Measurements from ENCODE around the gene SYCP2. TPM values are rescaled to one million over a fixed set of nuclear protein-coding genes. Genes with fewer than 3 reads are reported as not detected.
A peak's percentile ranks its signal among the peaks of the same experiment; 100 is the strongest.
"Not testable (repeated sequence)": the region's sequence is repeated elsewhere in the genome, so short reads cannot be mapped to it uniquely, and the experiment has no call there.

The SYCP2 gene
- total RNA-seq, 6 experiments from 2014 or later = 0.23 to 1.1 (median 0.56) TPM

DNA sequence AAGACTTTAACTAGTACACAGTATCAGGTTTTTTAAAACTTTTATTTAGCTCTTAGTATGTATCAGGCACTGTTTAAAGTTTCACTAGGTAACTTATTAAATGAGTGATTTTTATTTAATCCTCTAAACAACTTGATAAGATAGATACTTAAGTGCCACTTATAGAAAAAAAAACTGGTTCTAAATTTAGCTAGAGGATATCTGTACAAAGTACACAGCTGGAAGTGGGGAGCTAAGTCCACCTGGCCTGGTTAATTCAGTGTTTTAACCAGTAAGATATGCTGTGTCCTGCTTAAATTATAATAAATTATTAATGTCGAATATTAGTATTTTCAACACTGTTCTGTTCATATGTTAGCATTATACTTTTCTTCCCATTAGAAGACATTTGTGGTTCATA, 37.5 kb downstream of the SYCP2 start:
- TF ChIP-seq, protein P1, sequence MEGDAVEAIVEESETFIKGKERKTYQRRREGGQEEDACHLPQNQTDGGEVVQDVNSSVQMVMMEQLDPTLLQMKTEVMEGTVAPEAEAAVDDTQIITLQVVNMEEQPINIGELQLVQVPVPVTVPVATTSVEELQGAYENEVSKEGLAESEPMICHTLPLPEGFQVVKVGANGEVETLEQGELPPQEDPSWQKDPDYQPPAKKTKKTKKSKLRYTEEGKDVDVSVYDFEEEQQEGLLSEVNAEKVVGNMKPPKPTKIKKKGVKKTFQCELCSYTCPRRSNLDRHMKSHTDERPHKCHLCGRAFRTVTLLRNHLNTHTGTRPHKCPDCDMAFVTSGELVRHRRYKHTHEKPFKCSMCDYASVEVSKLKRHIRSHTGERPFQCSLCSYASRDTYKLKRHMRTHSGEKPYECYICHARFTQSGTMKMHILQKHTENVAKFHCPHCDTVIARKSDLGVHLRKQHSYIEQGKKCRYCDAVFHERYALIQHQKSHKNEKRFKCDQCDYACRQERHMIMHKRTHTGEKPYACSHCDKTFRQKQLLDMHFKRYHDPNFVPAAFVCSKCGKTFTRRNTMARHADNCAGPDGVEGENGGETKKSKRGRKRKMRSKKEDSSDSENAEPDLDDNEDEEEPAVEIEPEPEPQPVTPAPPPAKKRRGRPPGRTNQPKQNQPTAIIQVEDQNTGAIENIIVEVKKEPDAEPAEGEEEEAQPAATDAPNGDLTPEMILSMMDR (IDR thresholded peaks at IDR 0.05) = no peak
- H3K4me1 Mint-ChIP-seq (ENCODE audit: low read depth) = no peaks in the 10 kb centered on the region
- H3K27ac Mint-ChIP-seq = no peak overlapping the region
- H3K4me3 Mint-ChIP-seq = no peak overlapping the region
- H3K36me3 Mint-ChIP-seq (ENCODE audit: low read depth) = no peaks in the 10 kb centered on the region
- no peak for DNase-seq
- H3K27me3 Mint-ChIP-seq (ENCODE audit: insufficient read depth) = no peaks in the 10 kb centered on the region
- no peaks in the 10 kb centered on the region for H3K9me3 Mint-ChIP-seq

DNA sequence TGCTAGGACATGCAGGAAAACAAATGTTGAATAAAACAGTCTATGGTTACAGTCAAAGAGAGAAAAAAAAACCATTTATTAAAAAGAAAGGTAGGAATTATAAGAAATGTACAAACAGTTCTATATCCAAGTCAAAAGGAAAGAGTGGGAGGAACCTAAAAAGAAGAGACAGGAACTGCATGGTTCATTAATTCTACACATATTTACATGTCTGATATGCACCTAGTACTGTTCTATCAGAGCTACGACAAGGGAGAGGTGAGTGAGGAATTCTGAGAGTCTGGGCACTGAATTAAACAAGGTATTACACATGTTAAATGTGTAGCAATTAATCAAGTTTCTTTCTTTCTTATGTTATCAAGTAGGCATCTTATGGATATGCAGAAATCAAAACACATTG, 41.9 kb downstream of the SYCP2 start:
- no peak overlapping the region for H3K27ac Mint-ChIP-seq
- H3K9me3 Mint-ChIP-seq = no peaks in the 10 kb centered on the region; the same call in 1 of the 2 replicates
- no peak for DNase-seq
- H3K36me3 Mint-ChIP-seq (ENCODE audit: low read depth) = no peaks in the 10 kb centered on the region
- no peaks in the 10 kb centered on the region for H3K4me1 Mint-ChIP-seq (ENCODE audit: low read depth)
- TF ChIP-seq, protein P1 (IDR thresholded peaks at IDR 0.05) = no peak
- H3K4me3 Mint-ChIP-seq = peak overlapping the region; percentile 15; the same call in 1 of the 2 replicates
- no peaks in the 10 kb centered on the region; the same call in 1 of the 2 replicates for H3K27me3 Mint-ChIP-seq (ENCODE audit: insufficient read depth)

DNA sequence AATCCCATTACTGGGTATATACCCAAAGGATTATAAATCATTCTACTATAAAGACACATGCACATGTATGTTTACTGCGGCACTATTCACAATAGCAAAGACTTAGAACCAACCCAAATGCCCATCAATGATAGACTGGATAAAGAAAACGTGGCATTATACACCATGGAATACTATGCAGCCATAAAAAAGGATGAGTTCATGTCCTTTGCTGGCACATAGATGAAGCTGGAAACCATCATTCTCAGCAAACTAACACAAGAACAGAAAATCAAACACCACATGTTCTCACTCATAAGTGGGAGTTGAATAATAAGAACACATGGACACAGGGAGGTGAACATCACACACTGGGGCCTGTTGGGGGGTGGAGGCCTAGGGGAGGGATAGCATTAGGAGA, 43.4 kb downstream of the SYCP2 start:
- not testable (repeated sequence) for H3K9me3 Mint-ChIP-seq; DNase-seq; H3K4me1 Mint-ChIP-seq (ENCODE audit: low read depth); H3K27me3 Mint-ChIP-seq (ENCODE audit: insufficient read depth); H3K27ac Mint-ChIP-seq; H3K36me3 Mint-ChIP-seq (ENCODE audit: low read depth); H3K4me3 Mint-ChIP-seq

DNA sequence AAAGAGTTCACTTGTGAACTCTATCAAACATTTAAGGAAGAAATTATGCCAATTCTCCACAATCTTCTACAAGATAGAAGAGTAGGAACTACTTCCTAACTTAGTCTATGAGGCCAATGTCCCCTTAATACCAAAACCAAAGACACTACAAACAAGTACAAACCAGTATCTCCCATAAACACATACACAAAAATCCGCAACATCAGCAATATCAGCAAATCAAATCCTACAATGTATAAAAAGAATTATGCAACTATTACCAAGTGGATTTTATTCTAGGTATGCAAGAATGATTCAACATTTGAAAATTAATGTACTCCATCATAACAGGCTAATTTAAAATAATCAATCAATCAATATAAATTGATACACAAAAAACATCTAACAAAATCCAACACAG, 45.4 kb downstream of the SYCP2 start:
- H3K36me3 Mint-ChIP-seq (ENCODE audit: low read depth) = no peaks in the 10 kb centered on the region

DNA sequence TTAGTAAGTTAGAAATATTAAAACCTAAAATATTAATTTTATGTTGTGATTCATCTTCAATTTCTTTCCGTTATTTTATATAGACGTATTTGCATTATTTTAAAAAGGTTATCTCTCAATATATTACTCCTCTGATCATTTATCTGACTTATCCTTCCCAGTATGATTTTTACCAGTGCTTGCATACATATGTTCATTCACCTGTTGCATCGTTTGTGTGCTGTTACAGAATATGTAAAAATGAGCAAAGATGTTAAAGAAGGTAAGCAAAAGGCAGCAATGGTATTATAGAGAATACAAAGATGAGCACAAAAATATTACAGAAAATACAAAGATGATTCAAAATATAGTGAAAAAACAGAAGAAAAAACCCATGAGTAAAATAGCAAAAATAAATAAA, 48.9 kb downstream of the SYCP2 start:
- Mint-ChIP-seq H3K27ac (no peak overlapping the region), H3K4me3 (no peak overlapping the region), H3K9me3 (no peaks in the 10 kb centered on the region), H3K36me3 (ENCODE audit: low read depth) (no peaks in the 10 kb centered on the region), H3K4me1 (ENCODE audit: low read depth) (no peaks in the 10 kb centered on the region), H3K27me3 (ENCODE audit: insufficient read depth) (no peaks in the 10 kb centered on the region; the same call in 1 of the 2 replicates)
- TF ChIP-seq, protein P1 (IDR thresholded peaks at IDR 0.05) = no peak
- no peak for DNase-seq

More for the DNA sequence above, 45.4 kb downstream of the SYCP2 start:
- Mint-ChIP-seq H3K9me3 (no peaks in the 10 kb centered on the region; the same call in 1 of the 2 replicates), H3K4me1 (ENCODE audit: low read depth) (no peaks in the 10 kb centered on the region), H3K4me3 (no peak overlapping the region), H3K27ac (no peak overlapping the region), H3K27me3 (ENCODE audit: insufficient read depth) (no peaks in the 10 kb centered on the region; the same call in 1 of the 2 replicates)
- TF ChIP-seq, protein P1 (IDR thresholded peaks at IDR 0.05) = no peak
- no peak for DNase-seq

DNA sequence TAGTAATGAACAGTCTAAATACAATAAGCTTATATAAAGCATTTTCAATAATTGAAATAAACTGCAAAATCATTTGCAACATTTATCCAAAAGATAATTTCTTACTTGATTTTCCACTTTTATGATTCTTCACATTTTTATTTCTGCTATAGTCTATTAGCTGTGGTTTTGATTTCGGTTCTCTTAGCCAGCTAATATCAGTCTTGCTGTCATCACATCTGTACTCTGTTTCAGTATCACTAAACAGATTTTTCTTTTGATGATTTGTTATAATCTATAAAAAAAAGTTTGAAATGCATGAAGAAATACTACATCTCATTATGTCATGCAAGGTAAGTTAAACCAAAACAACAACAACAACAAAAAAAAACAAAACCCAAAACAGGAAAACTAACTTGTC, 53.2 kb downstream of the SYCP2 start:
- H3K4me3 Mint-ChIP-seq = no peak overlapping the region
- DNase-seq = no peak
- no peaks in the 10 kb centered on the region for H3K4me1 Mint-ChIP-seq (ENCODE audit: low read depth)
- H3K9me3 Mint-ChIP-seq = no peaks in the 10 kb centered on the region; the same call in 1 of the 2 replicates
- H3K27me3 Mint-ChIP-seq (ENCODE audit: insufficient read depth) = no peaks in the 10 kb centered on the region
- no peaks in the 10 kb centered on the region for H3K36me3 Mint-ChIP-seq (ENCODE audit: low read depth)
- TF ChIP-seq, protein P1 (IDR thresholded peaks at IDR 0.05) = no peak
- H3K27ac Mint-ChIP-seq = no peak overlapping the region
